PC-9 (cell line): ENCODE results near the gene DNMBP. TPM values are rescaled to one million over a fixed set of nuclear protein-coding genes. Genes with fewer than 3 reads are reported as not detected.

Source experiments
- BruUV-seq: library from RNA; stranded (reverse); fragments of 400-500 nt; replicated peaks from 2 replicates; lab custom pipeline; 2021; lab: Mats Ljungman, UMichigan
- CTCF ChIA-PET: fragments of 300-600 bp; sonication (Branson Sonifier 250); formaldehyde crosslinking; loops from one replicate; lab custom pipeline; 2022; ENCODE audit warnings: antibody characterized with exemption; lab: Charles Lee
- POLR2A ChIA-PET: fragments of 300-600 bp; sonication (Branson Sonifier 250); formaldehyde crosslinking; loops from one replicate; lab custom pipeline; 2022; ENCODE audit warnings: antibody characterized with exemption; ENCODE audit not compliant: unreplicated experiment; lab: Charles Lee
- DNase-seq, 2 experiments: peaks; one replicate each; pipeline versions ENCODE4 v3.0.0 to v3.0.0-alpha.2; 2015 to 2022; ENCODE audit warnings: mixed read lengths in 1 of 2
- H2AFZ ChIP-seq: fragments of 200-600 bp; sonication (generic); 2 replicates; pipeline ENCODE4 v1.8.1; 2017; ENCODE audit warnings: antibody characterized with exemption
- H3F3A ChIP-seq: fragments of 200-600 bp; sonication (generic); 2 replicates; pipeline ENCODE4 v1.8.1; 2017; ENCODE audit warnings: antibody characterized with exemption, mild to moderate bottlenecking, low read depth; ENCODE audit not compliant: insufficient read depth
- H3K27ac ChIP-seq: fragments of 200-600 bp; sonication (generic); 2 replicates; pipeline ENCODE4 v1.6.1; 2016; ENCODE audit warnings: mixed run types
- H3K27me3 ChIP-seq: fragments of 200-600 bp; sonication (generic); 2 replicates; pipeline ENCODE4 v1.6.1; 2016; ENCODE audit warnings: low read depth, mixed run types; ENCODE audit not compliant: insufficient read depth
- H3K36me3 ChIP-seq: fragments of 200-600 bp; sonication (generic); 2 replicates; pipeline ENCODE4 v1.6.1; 2016; ENCODE audit warnings: low read depth, mixed run types
- H3K4me1 ChIP-seq: fragments of 200-600 bp; sonication (generic); replicated peaks from 2 replicates; pipeline ENCODE4 v1.6.1; 2016; ENCODE audit warnings: mixed run types; ENCODE audit not compliant: insufficient read depth
- H3K4me2 ChIP-seq: fragments of 200-600 bp; sonication (generic); 2 replicates; pipeline ENCODE4 v1.6.1; 2017; ENCODE audit warnings: mixed run types
- H3K4me3 ChIP-seq: fragments of 200-600 bp; sonication (generic); 2 replicates; pipeline ENCODE4 v1.6.1; 2016; ENCODE audit warnings: mixed run types
- H3K79me2 ChIP-seq: fragments of 200-600 bp; sonication (generic); 2 replicates; pipeline ENCODE4 v1.6.1; 2017; ENCODE audit warnings: low read depth, mixed run types
- H3K9me2 ChIP-seq: fragments of 200-600 bp; sonication (generic); 2 replicates; pipeline ENCODE4 v1.8.1; 2017; ENCODE audit warnings: mild to moderate bottlenecking; ENCODE audit not compliant: insufficient read depth
- H3K9me3 ChIP-seq: fragments of 200-600 bp; sonication (generic); 2 replicates; pipeline ENCODE4 v1.8.1; 2016; ENCODE audit warnings: low read depth; ENCODE audit not compliant: insufficient read depth
- H4K20me1 ChIP-seq: fragments of 200-600 bp; sonication (generic); 2 replicates; pipeline ENCODE4 v1.8.1; 2017; ENCODE audit not compliant: insufficient read depth
- CTCF ChIP-seq: fragments of 200-600 bp; sonication (generic); conservative IDR thresholded peaks from 2 replicates; pipeline ENCODE4 v1.6.1; 2017; ENCODE audit warnings: mixed run types, antibody characterized with exemption, mild to moderate bottlenecking, moderate library complexity
- EZH2 ChIP-seq: fragments of 200-600 bp; sonication (generic); IDR thresholded peaks from 2 replicates; pipeline ENCODE4 v1.8.0; 2017; ENCODE audit warnings: antibody characterized with exemption, low read depth
- intact Hi-C: fragments of 100-400 bp; cut with micrococcal nuclease; formaldehyde crosslinking; loops from one replicate; pipeline ENCODE4 v1.10.0; 2022; ENCODE audit not compliant: unreplicated experiment
- total RNA-seq: library from RNA; stranded (reverse); gene quantifications from 2 replicates; pipeline ENCODE4 v1.2.3, GENCODE V29; 2021

The DNMBP gene
- total RNA-seq, 1 experiment from 2014 or later: 14.9 TPM

DNA sequence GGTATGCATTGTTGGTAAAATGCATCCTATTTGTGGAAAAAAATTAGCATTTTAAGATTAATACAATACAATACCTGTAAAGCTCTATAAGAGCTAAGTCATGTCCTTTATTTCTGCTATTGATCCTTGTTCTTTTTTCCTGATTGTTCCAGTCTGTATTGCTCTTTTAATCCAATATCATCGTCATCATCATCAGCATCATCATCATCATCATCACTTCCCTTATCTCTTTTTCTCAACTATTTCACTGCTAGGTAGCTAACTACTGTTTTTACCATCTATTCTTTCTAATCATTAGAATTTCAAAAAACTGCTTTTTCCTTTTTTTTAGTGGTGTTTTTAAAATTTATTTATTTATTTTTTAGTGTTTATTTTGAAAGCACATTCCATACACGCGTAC, 156.1 kb downstream of the DNMBP start:
- Histone ChIP-seq H3K4me3 (no peak overlapping the region), H3K9me2 (no peaks in the 10 kb centered on the region), H3K79me2 (no peaks in the 10 kb centered on the region), H3F3A (peaks cover 26% of the 10 kb centered on the region; the same call in 1 of the 2 replicates), H3K4me1 (no peaks in the 10 kb centered on the region), H3K27ac (no peak overlapping the region), H4K20me1 (no peaks in the 10 kb centered on the region), H2AFZ (no peak overlapping the region), H3K4me2 (no peak overlapping the region), H3K27me3 (no peaks in the 10 kb centered on the region), H3K36me3 (peaks cover 11% of the 10 kb centered on the region; the same call in 1 of the 2 replicates), H3K9me3 (no peaks in the 10 kb centered on the region)
- POLR2A ChIA-PET: no interaction called here
- TF ChIP-seq EZH2 (no peak), CTCF (no peak)
- intact Hi-C loops: no loop called here
- no peak for DNase-seq
- CTCF ChIA-PET: no interaction called here
- no TSS peak for BruUV-seq

DNA sequence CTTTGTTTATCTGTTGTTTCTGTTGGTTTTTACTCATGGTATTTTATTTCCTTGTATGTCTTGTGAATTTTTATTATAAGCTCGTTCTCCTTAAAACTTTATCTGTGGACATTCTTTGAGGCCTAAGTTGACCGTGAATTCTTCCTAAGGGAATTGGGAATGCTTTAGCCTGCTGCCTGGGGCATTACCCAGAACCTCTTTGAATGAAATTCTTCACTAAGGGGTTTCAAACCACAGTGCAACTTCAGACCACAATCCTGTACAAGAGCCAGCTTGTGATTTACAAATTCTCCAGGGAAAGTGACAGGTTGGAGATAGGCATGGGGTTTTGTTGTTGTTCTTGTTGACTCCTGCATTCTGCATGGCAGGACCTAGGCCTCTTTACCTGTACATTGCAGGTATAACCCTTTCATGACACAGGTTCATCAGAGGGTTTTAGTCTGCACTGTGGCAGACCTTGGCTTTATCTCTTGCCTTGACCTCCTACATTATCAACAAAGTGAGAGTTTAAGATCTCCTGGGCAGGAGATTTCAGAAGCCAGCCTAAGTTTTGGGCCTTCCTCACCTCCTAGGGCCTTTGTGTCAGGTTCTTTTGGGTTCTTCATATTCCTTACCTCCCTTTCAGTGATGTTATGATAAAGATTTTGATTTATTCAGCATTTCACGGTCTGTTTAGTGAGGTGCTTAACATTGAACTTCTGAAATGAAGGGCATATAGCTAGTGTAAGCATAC, 157.1 kb downstream of the DNMBP start:
- Histone ChIP-seq H2AFZ (no peak overlapping the region), H3K79me2 (no peaks in the 10 kb centered on the region), H3F3A (peaks cover 32% of the 10 kb centered on the region; the same call in 1 of the 2 replicates), H3K27ac (no peak overlapping the region), H3K4me3 (no peak overlapping the region), H3K4me1 (no peaks in the 10 kb centered on the region), H3K36me3 (peaks cover 15% of the 10 kb centered on the region; the same call in 1 of the 2 replicates), H4K20me1 (no peaks in the 10 kb centered on the region), H3K4me2 (no peak overlapping the region), H3K9me2 (no peaks in the 10 kb centered on the region), H3K9me3 (no peaks in the 10 kb centered on the region), H3K27me3 (no peaks in the 10 kb centered on the region)
- TF ChIP-seq CTCF: no peak
- no peak for TF ChIP-seq EZH2
- no TSS peak for BruUV-seq
- POLR2A ChIA-PET: no interaction called here
- intact Hi-C loops: no loop called here
- CTCF ChIA-PET: no interaction called here
- DNase-seq: no peak

DNA sequence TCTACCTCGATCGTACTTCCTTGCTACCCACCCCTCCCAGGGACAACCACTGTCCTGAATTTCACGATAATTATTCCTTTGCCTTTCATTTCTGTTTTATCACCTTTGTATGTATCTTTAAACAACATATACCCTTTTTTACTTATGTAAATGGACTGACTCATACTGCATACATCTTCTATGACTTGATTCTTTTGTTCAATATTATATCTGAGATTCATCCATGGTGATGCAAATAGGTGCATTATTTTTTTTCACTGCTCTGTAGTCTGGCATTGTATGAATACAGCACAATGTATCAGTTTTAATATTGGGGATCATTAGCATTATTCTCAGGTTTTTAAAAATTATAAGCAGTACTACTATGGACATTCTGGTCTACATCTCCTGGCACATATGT, 157.9 kb downstream of the DNMBP start:
- no peak overlapping the region for H2AFZ ChIP-seq
- no peak for DNase-seq
- H4K20me1 ChIP-seq: no peaks in the 10 kb centered on the region
- POLR2A ChIA-PET: no interaction called here
- H3K79me2 ChIP-seq: no peaks in the 10 kb centered on the region
- H3K36me3 ChIP-seq: peaks cover 15% of the 10 kb centered on the region; the same call in 1 of the 2 replicates
- no peak overlapping the region for H3K27ac ChIP-seq
- TF ChIP-seq EZH2 (no peak), CTCF (no peak)
- no peaks in the 10 kb centered on the region for H3K9me2 ChIP-seq
- no peaks in the 10 kb centered on the region for H3K9me3 ChIP-seq
- H3K27me3 ChIP-seq: no peaks in the 10 kb centered on the region
- intact Hi-C loops: no loop called here
- no peak overlapping the region for H3K4me3 ChIP-seq
- H3F3A ChIP-seq: peaks cover 39% of the 10 kb centered on the region; the same call in 1 of the 2 replicates
- no peak overlapping the region for H3K4me2 ChIP-seq
- CTCF ChIA-PET: no interaction called here
- no TSS peak for BruUV-seq
- no peaks in the 10 kb centered on the region for H3K4me1 ChIP-seq
